Sigmoid colon (tissue), 3 donors: ENCODE results near the gene CANT1.

Experiments
- CTCF ChIP-seq, 4 experiments: fragments of 450-650 bp in 3 of 4; fragments of 200-600 bp in 1 of 4; IDR thresholded peaks; one replicate each; pipeline ENCODE4 v1.5.1; 2016 to 2019; ENCODE audit warnings: antibody characterized with exemption in 4 of 4, mild to moderate bottlenecking in 3 of 4, moderate library complexity in 2 of 4
- POLR2A ChIP-seq, 2 donors: fragments of 450-650 bp; IDR thresholded peaks; one replicate each; pipeline ENCODE4 v1.6.1; 2016; ENCODE audit warnings: antibody characterized with exemption in 2 of 2, mild to moderate bottlenecking in 2 of 2, moderate library complexity in 2 of 2

- no peak for TF ChIP-seq POLR2A (IDR thresholded peaks at IDR 0.05)
- no peak for TF ChIP-seq CTCF (IDR thresholded peaks at IDR 0.05)
Measured at GRCh38 chr17:79026376-79027273, 17.1 kb upstream of the CANT1 start.
